ENCODE measurements around the gene NUP42.

NUP42 gene

GRCh38 chr7:23239698-23240097 lies 57.9 kb downstream of the NUP42 start:
- H3K4me3 ChIP-seq (ENCODE audit: low read depth, low read length) = no peak overlapping the region
- H3K4me1 ChIP-seq (ENCODE audit: control insufficient read depth, insufficient read depth, low read length) = 0 out of 2 replicates have a peak, but pooled peaks cover under 1% of the 10 kb centered on the region
- H3K27ac ChIP-seq (ENCODE audit: extremely low read depth, low read depth, low read length) = no peak overlapping the region
- H3K36me3 ChIP-seq (ENCODE audit: control insufficient read depth in 2 of 2, insufficient read depth in 1 of 2, low read length in 2 of 2) = no peaks in the 10 kb centered on the region
- no peaks in the 10 kb centered on the region for H3K9me3 ChIP-seq (ENCODE audit: control insufficient read depth, insufficient read depth, low read depth, low read length)
- TF ChIP-seq ZNF266 (tag by site-specific recombination; IDR thresholded peaks at IDR 0.05; ENCODE audit: low read depth) (no peak), ZNF555 (tag by site-specific recombination; conservative IDR thresholded peaks at IDR 0.05) (no peak), PATZ1 (tag by site-specific recombination; IDR thresholded peaks at IDR 0.05) (no peak), ZIC2 (tag by site-specific recombination; IDR thresholded peaks at IDR 0.05) (no peak), ZNF449 (tag by site-specific recombination; IDR thresholded peaks at IDR 0.05) (no peak), ZNF140 (tag by site-specific recombination; IDR thresholded peaks at IDR 0.05) (no peak), GLIS2 (tag by site-specific recombination; IDR thresholded peaks at IDR 0.05) (no peak), GLI4 (tag by site-specific recombination; IDR thresholded peaks at IDR 0.05) (no peak)
- POLR2A ChIA-PET = no interaction called here
- CTCF ChIA-PET = interaction anchor here (1.1 kb wide), 1 partner anchor 21 kb away, joined by 8 read pairs; no protein-coding TSS in a partner anchor

DNA sequence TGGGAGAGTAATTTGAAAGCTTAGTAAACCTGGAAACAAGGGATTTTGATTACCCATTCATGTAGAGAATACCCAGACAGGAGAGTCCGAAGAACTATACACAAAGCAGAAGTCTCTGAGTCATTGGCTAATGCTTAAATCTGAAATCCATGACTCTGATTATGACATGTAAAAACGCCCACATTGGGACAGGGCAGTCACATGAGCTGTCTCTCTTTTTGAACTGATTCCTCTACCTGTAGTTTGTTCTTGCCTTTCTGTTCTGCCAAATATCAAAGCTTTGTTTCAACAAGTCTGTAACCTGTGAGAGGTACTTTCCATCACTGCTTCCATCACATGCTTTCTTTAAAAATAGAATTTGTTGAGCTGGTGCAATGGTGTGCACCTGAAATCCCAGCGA lies 60.5 kb downstream of the NUP42 start:
- CTCF ChIA-PET = interaction anchor here (0.6 to 0.7 kb wide), 3 partner anchors 18 to 714 kb away, joined by 3 to 4 read pairs (median 3); no protein-coding TSS in a partner anchor
- no peaks in the 10 kb centered on the region; the same call in 1 of the 2 replicates for H3K4me1 ChIP-seq (ENCODE audit: control insufficient read depth, insufficient read depth, low read length)
- TF ChIP-seq ZNF16 (tag by site-specific recombination; IDR thresholded peaks at IDR 0.05; ENCODE audit: low read depth) = no peak
- no peak for TF ChIP-seq KLF7 (tag by site-specific recombination; IDR thresholded peaks at IDR 0.05; ENCODE audit: borderline replicate concordance)
- no peak for TF ChIP-seq ZNF792 (tag by site-specific recombination; IDR thresholded peaks at IDR 0.05)
- no peak for TF ChIP-seq KLF17 (tag by site-specific recombination; IDR thresholded peaks at IDR 0.05)
- no peak for TF ChIP-seq ZNF488 (tag by site-specific recombination; IDR thresholded peaks at IDR 0.05)
- no peak for TF ChIP-seq ZNF184 (tag by site-specific recombination; IDR thresholded peaks at IDR 0.05)
- no peak for TF ChIP-seq ZNF514 (tag by site-specific recombination; IDR thresholded peaks at IDR 0.05)
- TF ChIP-seq ZNF777 (tag by site-specific recombination; IDR thresholded peaks at IDR 0.05; ENCODE audit: borderline replicate concordance) = no peak
- TF ChIP-seq ZNF394 (tag by site-specific recombination; IDR thresholded peaks at IDR 0.05; ENCODE audit: borderline replicate concordance) = no peak
- no peak for TF ChIP-seq KLF16 (tag by site-specific recombination; IDR thresholded peaks at IDR 0.05)
- no peak for TF ChIP-seq ZNF266 (tag by site-specific recombination; IDR thresholded peaks at IDR 0.05; ENCODE audit: low read depth)
- TF ChIP-seq ZNF138 (tag by site-specific recombination; IDR thresholded peaks at IDR 0.05; ENCODE audit: borderline replicate concordance) = no peak
- TF ChIP-seq ZNF202 (tag by site-specific recombination; IDR thresholded peaks at IDR 0.05; ENCODE audit: borderline replicate concordance) = no peak
- TF ChIP-seq ZNF324 (tag by site-specific recombination; IDR thresholded peaks at IDR 0.05) = no peak
- TF ChIP-seq ZNF2 (tag by site-specific recombination; IDR thresholded peaks at IDR 0.05) = no peak
- no peak for TF ChIP-seq ZXDB (tag by site-specific recombination; IDR thresholded peaks at IDR 0.05)
- TF ChIP-seq ZNF510 (tag by site-specific recombination; IDR thresholded peaks at IDR 0.05; ENCODE audit: insufficient replicate concordance) = no peak
- no peak for TF ChIP-seq ZNF580 (tag by site-specific recombination; IDR thresholded peaks at IDR 0.05)
- no peak for TF ChIP-seq ZNF530 (tag by site-specific recombination; IDR thresholded peaks at IDR 0.05; ENCODE audit: low read depth)
- no peak for TF ChIP-seq ZNF311 (tag by site-specific recombination; IDR thresholded peaks at IDR 0.05; ENCODE audit: borderline replicate concordance)
- no peaks in the 10 kb centered on the region for H3K36me3 ChIP-seq (ENCODE audit: control insufficient read depth in 2 of 2, insufficient read depth in 1 of 2, low read length in 2 of 2)
- POLR2A ChIA-PET = no interaction called here
- H3K4me3 ChIP-seq (ENCODE audit: low read depth, low read length) = no peak overlapping the region
- no peaks in the 10 kb centered on the region for H3K9me3 ChIP-seq (ENCODE audit: control insufficient read depth, insufficient read depth, low read depth, low read length)
- no peak overlapping the region for H3K27ac ChIP-seq (ENCODE audit: extremely low read depth, low read depth, low read length)

Data from HEK293 (cell line).